HepG2 (cell line): ENCODE measurements around the gene SPARC. TPM values are rescaled to one million over a fixed set of nuclear protein-coding genes. Genes with fewer than 3 reads are reported as not detected.

Experiments
- ATAC-seq: fragments of 200-7000 bp; cut with Tn5 transposase; 3 replicates; pipeline ENCODE4 v1.9.1; 2020; ENCODE audit warnings: mild to moderate bottlenecking, moderate library complexity
- BruUV-seq: library from RNA; stranded (reverse); fragments of 400-500 nt; replicated peaks from 2 replicates; lab custom pipeline; 2021; lab: Mats Ljungman, UMichigan
- CTCF ChIA-PET: fragments of 300-600 bp; formaldehyde crosslinking; extraction: SDS; loops from one replicate; lab custom pipeline; 2021; ENCODE audit warnings: low total read pairs, inconsistent platforms, low intra/inter-chr PET ratio; lab: Yijun Ruan, JAX
- POLR2A ChIA-PET: fragments of 350-600 bp; sonication (Branson Sonifier 250); formaldehyde crosslinking; loops from one replicate; lab custom pipeline; 2020; ENCODE audit warnings: antibody characterized with exemption, inconsistent platforms; lab: Yijun Ruan, JAX
- DNase-seq: peaks from one replicate; pipeline ENCODE4 v3.0.0-alpha.2; 2015; ENCODE audit warnings: low spot score
- FAIRE-seq: peaks from 3 replicates; lab custom pipeline; 2011; peaks lifted over from hg19 to GRCh38; lab: Jason Lieb, UNC
- H2AFZ ChIP-seq: one replicate; pipeline ENCODE4 v1.6.1; 2011; ENCODE audit warnings: low read length, inconsistent platforms
- H3K27ac ChIP-seq: fragments of 300-600 bp; 3 replicates; pipeline ENCODE4 v1.8.0; 2011; ENCODE audit warnings: mixed run types, mild to moderate bottlenecking, mixed read lengths, low read length, inconsistent platforms; ENCODE audit not compliant: insufficient read depth; ENCODE audit errors: extremely low read length
- H3K27me3 ChIP-seq, 2 experiments: fragments of 200-600 bp in 1 of 2; 2 replicates in 1 of 2; 3 replicates in 1 of 2; pipeline versions ENCODE4 v1.6.0 to v1.8.0; 2011; ENCODE audit warnings: low read length in 2 of 2, mild to moderate bottlenecking in 2 of 2, moderate library complexity in 2 of 2, inconsistent platforms in 1 of 2; ENCODE audit not compliant: insufficient read depth in 2 of 2, control insufficient read depth in 1 of 2
- H3K36me3 ChIP-seq, 2 experiments: fragments of 200-600 bp in 1 of 2; replicated peaks in 1 of 2; 2 replicates in 1 of 2; 3 replicates in 1 of 2; pipeline versions ENCODE4 v1.5.1 to v1.8.0; 2011; ENCODE audit warnings: low read length in 2 of 2, inconsistent platforms in 1 of 2; ENCODE audit not compliant: insufficient read depth in 2 of 2, control insufficient read depth in 1 of 2
- H3K4me1 ChIP-seq: 2 replicates; pipeline ENCODE4 v1.5.1; 2012; ENCODE audit warnings: low read length, inconsistent platforms; ENCODE audit not compliant: insufficient read depth
- H3K4me2 ChIP-seq: 2 replicates; pipeline ENCODE4 v1.6.0; 2011; ENCODE audit warnings: low read depth, low read length, inconsistent platforms
- H3K4me3 ChIP-seq, 3 experiments: fragments of 200-600 bp in 1 of 3; sonication (generic), shearing (Covaris generic) in 1 of 3; replicated peaks in 1 of 3; 2 replicates each; pipeline ENCODE4 v1.5.1; 2011 to 2016; ENCODE audit warnings: low read length in 3 of 3, inconsistent platforms in 2 of 3, low read depth in 2 of 3, mild to moderate bottlenecking in 2 of 3, control low read depth in 1 of 3, mixed read lengths in 1 of 3; ENCODE audit not compliant: insufficient read depth in 1 of 3
- H3K79me2 ChIP-seq: one replicate; pipeline ENCODE4 v1.6.1; 2011; ENCODE audit warnings: low read length, inconsistent platforms; ENCODE audit not compliant: insufficient read depth
- H3K9ac ChIP-seq: 2 replicates; pipeline ENCODE4 v1.6.0; 2011; ENCODE audit warnings: mild to moderate bottlenecking, low read depth, low read length, inconsistent platforms; ENCODE audit not compliant: insufficient read depth
- H3K9me3 ChIP-seq: 2 replicates; pipeline ENCODE4 v1.5.1; 2012; ENCODE audit warnings: mild to moderate bottlenecking, low read length
- H4K20me1 ChIP-seq: 2 replicates; pipeline ENCODE4 v1.6.0; 2011; ENCODE audit warnings: inconsistent platforms, mild to moderate bottlenecking, low read length, moderate library complexity; ENCODE audit not compliant: insufficient read depth
- ATF5 ChIP-seq: sonication (generic); formaldehyde crosslinking; IDR thresholded peaks from 2 replicates; pipeline ENCODE4 v1.4.0; 2020; ENCODE audit warnings: mild to moderate bottlenecking, low read depth, missing genetic modification reagents
- ATRX ChIP-seq: sonication (generic); formaldehyde crosslinking; IDR thresholded peaks from 2 replicates; pipeline ENCODE4 v1.4.0; 2020; ENCODE audit warnings: missing genetic modification reagents, borderline replicate concordance
- BCL3 ChIP-seq: sonication (generic); formaldehyde crosslinking; IDR thresholded peaks from 2 replicates; pipeline ENCODE4 v1.5.1; 2020; ENCODE audit warnings: mild to moderate bottlenecking, missing genetic modification reagents, moderate library complexity
- FUBP1 ChIP-seq: sonication (generic); formaldehyde crosslinking; IDR thresholded peaks from 2 replicates; pipeline ENCODE4 v1.5.1; 2020; ENCODE audit warnings: missing genetic modification reagents, mild to moderate bottlenecking, borderline replicate concordance
- HIVEP1 ChIP-seq: sonication (generic); formaldehyde crosslinking; IDR thresholded peaks from 2 replicates; pipeline ENCODE4 v1.4.0; 2020; ENCODE audit warnings: mild to moderate bottlenecking, missing genetic modification reagents
- HMGXB4 ChIP-seq, 2 experiments: sonication (generic) in 1 of 2; formaldehyde crosslinking in 1 of 2; IDR thresholded peaks; 2 replicates each; pipeline versions ENCODE4 v1.4.0 to v1.6.1; 2018 to 2020; ENCODE audit warnings: missing genetic modification reagents in 2 of 2, borderline replicate concordance in 1 of 2, low read depth in 1 of 2, mild to moderate bottlenecking in 1 of 2, missing biosample characterization in 1 of 2
- THAP7 ChIP-seq: sonication (generic); formaldehyde crosslinking; IDR thresholded peaks from 2 replicates; pipeline ENCODE4 v1.8.1; 2023; ENCODE audit warnings: mild to moderate bottlenecking, missing genetic modification reagents
- ZFY ChIP-seq: sonication (generic); formaldehyde crosslinking; IDR thresholded peaks from 2 replicates; pipeline ENCODE4 v1.4.0; 2020; ENCODE audit warnings: missing genetic modification reagents
- ZNF660 ChIP-seq: sonication (generic); formaldehyde crosslinking; IDR thresholded peaks from 2 replicates; pipeline ENCODE4 v1.5.1; 2020; ENCODE audit warnings: mild to moderate bottlenecking, low read depth, missing genetic modification reagents, borderline replicate concordance
- ZNF83 ChIP-seq: sonication (generic); formaldehyde crosslinking; IDR thresholded peaks from 2 replicates; pipeline ENCODE4 v1.4.0; 2020; ENCODE audit warnings: missing genetic modification reagents, mild to moderate bottlenecking, borderline replicate concordance
- ZSCAN25 ChIP-seq: sonication (generic); formaldehyde crosslinking; IDR thresholded peaks from 2 replicates; pipeline ENCODE4 v1.8.0; 2022; ENCODE audit warnings: mild to moderate bottlenecking, missing genetic modification reagents
- WGBS: methylation state at CpG from one replicate; pipeline ENCODE4 v1.1.6; 2017; ENCODE audit warnings: low lambda C conversion rate; 5-methylcytosine and 5-hydroxymethylcytosine counted together
- in situ Hi-C: cut with HindIII; loops from 2 replicates; pipeline ENCODE4 v1.10.0; 2017; ENCODE audit warnings: low pct_unique_long_range_greater_than_20kb; ENCODE audit not compliant: extremely low pct_ligation_motif_present
- intact Hi-C: fragments of 100-400 bp; cut with micrococcal nuclease; formaldehyde crosslinking; loops from one replicate; pipeline ENCODE4 v1.10.0; 2022; ENCODE audit not compliant: unreplicated experiment
- polyA plus RNA-seq, 8 experiments: library from polyadenylated mRNA; depleted of rRNA in 3 of 8; stranded (reverse) in 7 of 8; unstranded in 1 of 8; fragments of >200 nt; fragmentation: Illumina TruSeq in 4 of 8; extraction: Trizol in 4 of 8; gene quantifications; 2 replicates each; pipeline versions ENCODE4 v1.2.1 to v1.2.3, GENCODE V29; 2011 to 2016; ENCODE audit warnings: low read depth in 4 of 8, missing spikeins in 1 of 8, mixed read lengths in 1 of 8; ENCODE audit not compliant: insufficient read depth in 1 of 8
- total RNA-seq, 5 experiments: library from RNA; depleted of rRNA; stranded (reverse); fragments of >200 nt; fragmentation: Illumina TruSeq; extraction: Trizol; gene quantifications; 2 replicates each; pipeline ENCODE4 v1.2.3, GENCODE V29; 2016; ENCODE audit warnings: low read depth in 1 of 5

The SPARC gene
- total and polyA plus RNA-seq, 2 of the 13 experiments (the other 11 are each of a cell fraction or from before 2014, with no cell fraction given) = 76.7 to 192 TPM

- no peak for TF ChIP-seq ATF5 (CRISPR knock-in tag)
- no peak for TF ChIP-seq THAP7 (CRISPR knock-in tag)
Observed at GRCh38 chr5:151734064-151734408, 47.3 kb upstream of the SPARC start (continued).

- no peak overlapping the region for H3K4me2 ChIP-seq
- no TSS peak for BruUV-seq
- WGBS = 69% methylated on average over 9 of the region's 9 CpGs
- no peaks in the 10 kb centered on the region for H3K4me1 ChIP-seq
- H2AFZ ChIP-seq = no peak overlapping the region
- FAIRE-seq (no peak), DNase-seq (no peak), ATAC-seq (no peak)
- H3K27ac ChIP-seq = no peak overlapping the region
- H3K79me2 ChIP-seq = no peaks in the 10 kb centered on the region
- intact Hi-C loops = no loop called here
- H3K9me3 ChIP-seq = no peaks in the 10 kb centered on the region
- H3K4me3 ChIP-seq = no peak overlapping the region
- no peaks in the 10 kb centered on the region for H3K36me3 ChIP-seq
- H3K27me3 ChIP-seq = no peaks in the 10 kb centered on the region; a peak in 1 of 5 replicates
- POLR2A ChIA-PET = no interaction called here
- in situ Hi-C loops = loop anchor here (25.0 kb wide), 1 partner anchor 296 kb away; the partner anchor contains the start of gene SLC36A1
- H3K9ac ChIP-seq = no peak overlapping the region
- CTCF ChIA-PET = no interaction called here
- no peaks in the 10 kb centered on the region for H4K20me1 ChIP-seq
- TF ChIP-seq ZFY = no peak
- TF ChIP-seq FUBP1 (CRISPR knock-in tag) = no peak
- TF ChIP-seq BCL3 (CRISPR knock-in tag) = no peak
- TF ChIP-seq ZSCAN25 (CRISPR knock-in tag) = no peak
- no peak for TF ChIP-seq ZNF660 (CRISPR knock-in tag)
- no peak for TF ChIP-seq HIVEP1 (CRISPR knock-in tag)
- no peak for TF ChIP-seq HMGXB4 (CRISPR knock-in tag; IDR thresholded peaks at IDR 0.05; ENCODE audit: borderline replicate concordance in 1 of 2, low read depth in 1 of 2)
- TF ChIP-seq ZNF83 (CRISPR knock-in tag) = no peak
- TF ChIP-seq ATRX (CRISPR knock-in tag) = no peak
Observed at GRCh38 chr5:151733358-151734063, 46.8 kb upstream of the SPARC start.
